GM12892 (cell line): ENCODE measurements around the gene PRICKLE3.
"Not testable (repeated sequence)": the region's sequence is repeated elsewhere in the genome, so short reads cannot be mapped to it uniquely, and the experiment has no call there.

Experiments
- DNase-seq: peaks from one replicate; pipeline ENCODE4 v3.0.0; 2011; ENCODE audit not compliant: insufficient read length
- FAIRE-seq: peaks from 2 replicates; lab custom pipeline; 2011; peaks lifted over from hg19 to GRCh38; lab: Jason Lieb, UNC
- POLR2A ChIP-seq: IDR thresholded peaks from 2 replicates; pipeline ENCODE4 v1.6.1; 2011; ENCODE audit warnings: low read depth, low read length, control low read depth
- POLR2AphosphoS5 ChIP-seq: IDR thresholded peaks from 2 replicates; pipeline ENCODE4 v1.6.1; 2011; ENCODE audit warnings: low read depth, low read length, control low read depth
- TAF1 ChIP-seq: IDR thresholded peaks from 2 replicates; pipeline ENCODE4 v1.6.1; 2011; ENCODE audit warnings: low read depth, mild to moderate bottlenecking, control low read depth, low read length, borderline replicate concordance

The PRICKLE3 gene

GRCh38 chrX:49164589-49165360, 21.4 kb downstream of the PRICKLE3 start:
- TF ChIP-seq POLR2A (no peak), POLR2AphosphoS5 (no peak)
- DNase-seq (no peak), FAIRE-seq (no peak)

DNA sequence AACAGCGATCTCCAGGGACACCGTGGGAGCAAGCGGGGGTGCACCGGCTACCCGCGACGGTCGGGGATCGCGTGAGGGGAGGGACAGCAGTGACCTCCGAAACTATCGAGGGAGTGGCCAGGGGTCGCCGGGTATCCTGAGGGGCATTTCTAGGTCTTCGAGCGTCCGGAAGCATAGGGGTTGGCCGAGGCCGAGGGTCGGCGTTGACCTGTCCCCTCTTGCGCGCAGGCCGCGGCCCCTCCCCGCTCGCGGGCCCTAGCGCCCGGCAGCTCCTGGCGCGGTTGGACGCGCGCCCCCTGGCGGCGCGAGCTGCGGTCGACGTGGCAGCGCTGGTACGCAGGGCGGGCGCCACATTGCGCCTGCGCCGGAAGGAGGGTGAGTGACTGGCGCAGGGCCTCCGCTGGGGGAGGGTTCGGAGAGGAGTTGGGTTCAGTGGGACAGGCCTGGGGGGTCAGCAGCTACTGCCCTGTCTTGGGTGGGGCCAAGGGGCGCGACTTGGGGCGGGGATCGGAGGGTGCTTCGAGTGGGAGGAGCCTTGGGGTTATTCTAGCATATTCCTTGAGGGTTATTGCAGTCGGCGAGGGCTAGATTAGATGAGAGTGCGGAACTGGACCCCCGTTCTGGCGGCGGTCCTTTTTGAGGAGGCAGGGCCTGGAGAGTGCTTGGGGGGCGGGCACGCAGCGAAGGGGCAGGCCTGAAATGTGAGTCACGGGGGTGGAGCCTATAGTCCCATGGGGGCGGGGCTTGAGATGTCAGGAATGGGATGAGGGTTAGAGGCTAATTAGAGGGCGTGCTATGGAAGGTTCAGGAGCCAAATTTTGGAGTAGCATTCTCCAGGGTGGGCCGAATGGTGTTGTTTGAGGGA, 22.4 kb downstream of the PRICKLE3 start:
- FAIRE-seq = no peak
- DNase-seq = no peak
- TF ChIP-seq POLR2A (peak; percentile 18; the same call in 1 of the 2 replicates), POLR2AphosphoS5 (no peak)

- no peak for FAIRE-seq
- TF ChIP-seq TAF1 (no peak), POLR2AphosphoS5 (no peak), POLR2A (no peak)
- DNase-seq = no peak
These were observed 23.6 kb downstream of the PRICKLE3 start, which contains the start of gene MAGIX for GRCh38 chrX:49162620-49163019. Gene MAGIX, plus strand, starts transcription at chrX:49162758. Its CDS starts 132 bp downstream, at chrX:49162890.

GRCh38 chrX:49161632-49162031, 24.5 kb downstream of the PRICKLE3 start:
- TF ChIP-seq POLR2AphosphoS5 = no peak
- TF ChIP-seq TAF1 = no peak
- TF ChIP-seq POLR2A = no peak
- DNase-seq (no peak), FAIRE-seq (no peak)

DNA sequence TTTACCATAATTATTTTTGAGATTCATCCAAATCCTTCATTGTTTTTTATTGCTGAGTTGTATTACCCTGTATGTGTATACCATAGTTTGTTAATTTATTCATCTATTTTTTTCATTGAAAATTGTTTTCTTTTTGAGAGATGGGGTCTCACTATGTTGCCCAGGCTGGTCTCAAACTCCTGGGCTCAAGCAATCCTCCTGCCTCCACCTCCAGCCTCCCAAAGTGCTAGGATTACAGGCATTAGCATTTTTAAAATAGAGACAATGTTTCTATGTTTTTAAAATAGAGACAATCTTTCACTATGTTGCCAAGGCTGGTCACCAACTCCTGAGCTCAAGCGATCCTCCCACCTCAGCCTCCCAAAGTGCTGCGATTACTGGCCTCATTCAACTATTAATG, 25.3 kb downstream of the PRICKLE3 start:
- no peak for FAIRE-seq
- TF ChIP-seq POLR2AphosphoS5 = no peak
- no peak for TF ChIP-seq POLR2A
- TF ChIP-seq TAF1 = no peak

GRCh38 chrX:49157194-49157593, 29.0 kb downstream of the PRICKLE3 start:
- TF ChIP-seq TAF1 (no peak), POLR2AphosphoS5 (no peak), POLR2A (no peak)
- no peak for FAIRE-seq
- no peak for DNase-seq

More for the DNA sequence above, 25.3 kb downstream of the PRICKLE3 start:
- no peak for DNase-seq

GRCh38 chrX:49155900-49156837, 30.0 kb downstream of the PRICKLE3 start:
- FAIRE-seq = peak; percentile 95
- TF ChIP-seq POLR2A (peak; percentile 26; the same call in 1 of the 2 replicates), TAF1 (no peak), POLR2AphosphoS5 (no peak)

GRCh38 chrX:49155243-49155899, 30.8 kb downstream of the PRICKLE3 start:
- no peak for DNase-seq
- no peak for FAIRE-seq

More at GRCh38 chrX:49155900-49156837, 30.0 kb downstream of the PRICKLE3 start:
- DNase-seq = peak; percentile 78

GRCh38 chrX:49153467-49153866, 32.7 kb downstream of the PRICKLE3 start:
- TF ChIP-seq POLR2AphosphoS5 = no peak
- TF ChIP-seq POLR2A = no peak
- no peak for TF ChIP-seq TAF1
- FAIRE-seq (no peak), DNase-seq (no peak)

More at GRCh38 chrX:49155243-49155899, 30.8 kb downstream of the PRICKLE3 start:
- TF ChIP-seq POLR2A = no peak
- TF ChIP-seq POLR2AphosphoS5 = no peak
- no peak for TF ChIP-seq TAF1

DNA sequence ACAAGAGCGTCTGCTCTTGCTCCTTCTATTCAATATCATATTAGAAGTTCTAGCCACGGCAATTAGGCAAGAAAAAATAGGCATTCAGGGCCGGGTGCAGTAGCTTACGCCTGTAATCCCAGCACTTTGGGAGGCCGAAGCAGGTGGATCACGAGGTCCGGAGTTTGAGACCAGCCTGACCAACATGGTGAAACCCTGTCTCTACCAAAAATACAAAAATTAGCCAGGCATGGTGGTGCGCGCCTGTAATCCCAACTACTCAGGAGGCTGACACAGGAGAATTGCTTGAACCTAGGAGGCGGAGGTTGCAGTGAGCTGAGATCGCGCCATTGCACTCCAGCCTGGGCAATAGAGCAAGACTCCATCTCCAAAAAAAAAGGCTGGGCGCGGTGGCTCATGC, 36.9 kb downstream of the PRICKLE3 start:
- FAIRE-seq = not testable (repeated sequence)

GRCh38 chrX:49148390-49149100, 37.6 kb downstream of the PRICKLE3 start:
- DNase-seq, FAIRE-seq: not testable (repeated sequence)

More for the DNA sequence above, 36.9 kb downstream of the PRICKLE3 start:
- DNase-seq = not testable (repeated sequence)
